Sigmoid colon (tissue), 7 donors: ENCODE results near the gene PILRA. TPM values are rescaled to one million over a fixed set of nuclear protein-coding genes. Genes with fewer than 3 reads are reported as not detected.

Source experiments
- DNase-seq: peaks from one replicate; pipeline ENCODE4 v3.0.0-alpha.2; 2019
- H3K27ac ChIP-seq, 4 donors: fragments of 200-600 bp; sonication (generic); one replicate each; pipeline ENCODE4 v1.5.1; 2016 to 2019; ENCODE audit warnings: mild to moderate bottlenecking in 1 of 4
- H3K27me3 ChIP-seq, 3 donors: fragments of 200-600 bp; sonication (generic); one replicate each; pipeline ENCODE4 v1.5.1; 2019; ENCODE audit warnings: mild to moderate bottlenecking in 1 of 3
- H3K36me3 ChIP-seq, 4 donors: fragments of 200-600 bp; sonication (generic); one replicate each; pipeline ENCODE4 v1.5.1; 2016 to 2019
- H3K4me1 ChIP-seq, 4 donors: fragments of 200-600 bp; sonication (generic); one replicate each; pipeline ENCODE4 v1.5.1; 2017 to 2019
- H3K4me3 ChIP-seq, 4 donors: fragments of 200-600 bp; sonication (generic); one replicate each; pipeline ENCODE4 v1.5.1; 2017 to 2019; ENCODE audit warnings: mild to moderate bottlenecking in 2 of 4, moderate library complexity in 1 of 4
- H3K9me3 ChIP-seq, 4 donors: fragments of 200-600 bp in 3 of 4; sonication (generic) in 3 of 4; one replicate each; pipeline versions ENCODE4 v1.5.1 to v1.6.1; 2013 to 2019
- EP300 ChIP-seq, 4 donors: sonication (generic); formaldehyde crosslinking; IDR thresholded peaks; one replicate each; pipeline ENCODE4 v1.6.1; 2017; ENCODE audit warnings: antibody characterized with exemption in 4 of 4
- POLR2A ChIP-seq, 2 donors: fragments of 450-650 bp; IDR thresholded peaks; one replicate each; pipeline ENCODE4 v1.6.1; 2016; ENCODE audit warnings: antibody characterized with exemption in 2 of 2, mild to moderate bottlenecking in 2 of 2, moderate library complexity in 2 of 2
- POLR2AphosphoS5 ChIP-seq, 4 donors: sonication (generic); formaldehyde crosslinking; IDR thresholded peaks; one replicate each; pipeline ENCODE4 v1.6.1; 2017; ENCODE audit warnings: antibody characterized with exemption in 4 of 4
- WGBS, 2 donors: extraction: QIAGEN DNeasy Blood & Tissue Kit; methylation state at CpG; one replicate each; pipeline ENCODE4 v1.1.7; 2013; 5-methylcytosine and 5-hydroxymethylcytosine counted together
- intact Hi-C: fragments of 100-400 bp; cut with DNase I; formaldehyde crosslinking; loops from one replicate; pipeline ENCODE4 v1.15.1; 2023
- polyA plus RNA-seq, 3 donors: library from polyadenylated mRNA; stranded (reverse); fragments of 200-250 nt; gene quantifications; one replicate each; pipeline ENCODE4 v1.2.3, GENCODE V29; 2013
- total RNA-seq, 4 donors: library from RNA; depleted of rRNA; stranded (reverse); fragments of >200 nt; gene quantifications; one replicate each; pipeline ENCODE4 v1.1.0, GENCODE V29; 2016
- TF ChIP-seq, protein P1 (sequence below), 4 experiments: fragments of 450-650 bp in 3 of 4; fragments of 200-600 bp in 1 of 4; IDR thresholded peaks; one replicate each; pipeline ENCODE4 v1.5.1; 2016 to 2019; ENCODE audit warnings: antibody characterized with exemption in 4 of 4, mild to moderate bottlenecking in 3 of 4, moderate library complexity in 2 of 4
- donor health status: healthy with polysubstance abuse.
- donor health status: Bipolar disorder and iron deficiency.
- donor health status: healthy.

PILRA gene
- total and polyA plus RNA-seq, 7 donors, result 5.0 to 10.0 (median 5.8) TPM

DNA sequence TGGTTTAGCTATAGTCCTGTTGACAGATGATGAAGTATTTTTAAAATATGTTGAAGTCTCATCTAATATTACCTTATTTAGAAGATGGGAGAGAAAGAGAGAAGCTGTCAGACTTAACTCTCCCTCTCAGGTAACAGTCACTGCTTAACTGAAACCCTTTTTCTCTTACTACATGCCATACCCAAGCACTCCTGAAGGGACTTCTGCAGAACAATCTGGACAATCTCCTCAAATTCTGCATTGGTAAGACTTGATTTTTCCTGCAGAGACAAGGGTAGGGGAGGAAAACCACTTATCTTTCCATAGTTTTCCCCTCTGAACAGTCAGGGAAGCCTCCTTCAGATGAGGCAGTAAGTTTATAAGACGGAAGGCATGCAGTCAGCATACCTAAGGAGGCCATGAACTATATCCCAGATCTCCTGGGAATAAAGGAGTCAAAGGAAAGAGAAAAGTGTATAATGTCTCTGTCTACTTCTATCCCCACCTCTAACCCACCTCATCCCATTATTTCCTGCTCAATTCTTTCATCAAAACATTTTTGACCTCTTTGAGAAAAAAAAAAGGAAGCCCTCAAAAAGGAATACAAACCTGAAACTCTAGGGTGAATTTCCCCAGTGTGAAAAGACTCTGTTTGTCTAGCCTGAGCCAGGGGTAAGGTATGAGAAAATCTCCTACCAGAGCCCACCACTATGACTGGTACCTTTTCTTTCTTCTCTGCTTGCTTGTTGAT lies 45.8 kb downstream of the PILRA start:
- Histone ChIP-seq H3K36me3 (peaks cover 0 to 12% (median 0%) of the 10 kb centered on the region in 4 donors), H3K4me3 (no peak overlapping the region), H3K9me3 (no peaks in the 10 kb centered on the region), H3K27ac (no peak overlapping the region), H3K27me3 (no peaks in the 10 kb centered on the region), H3K4me1 (no peaks in the 10 kb centered on the region)
- intact Hi-C loops, result no loop called here
- TF ChIP-seq POLR2AphosphoS5 (IDR thresholded peaks at IDR 0.05) (no peak), EP300 (IDR thresholded peaks at IDR 0.05) (no peak), POLR2A (IDR thresholded peaks at IDR 0.05) (no peak)
- TF ChIP-seq, protein P1, sequence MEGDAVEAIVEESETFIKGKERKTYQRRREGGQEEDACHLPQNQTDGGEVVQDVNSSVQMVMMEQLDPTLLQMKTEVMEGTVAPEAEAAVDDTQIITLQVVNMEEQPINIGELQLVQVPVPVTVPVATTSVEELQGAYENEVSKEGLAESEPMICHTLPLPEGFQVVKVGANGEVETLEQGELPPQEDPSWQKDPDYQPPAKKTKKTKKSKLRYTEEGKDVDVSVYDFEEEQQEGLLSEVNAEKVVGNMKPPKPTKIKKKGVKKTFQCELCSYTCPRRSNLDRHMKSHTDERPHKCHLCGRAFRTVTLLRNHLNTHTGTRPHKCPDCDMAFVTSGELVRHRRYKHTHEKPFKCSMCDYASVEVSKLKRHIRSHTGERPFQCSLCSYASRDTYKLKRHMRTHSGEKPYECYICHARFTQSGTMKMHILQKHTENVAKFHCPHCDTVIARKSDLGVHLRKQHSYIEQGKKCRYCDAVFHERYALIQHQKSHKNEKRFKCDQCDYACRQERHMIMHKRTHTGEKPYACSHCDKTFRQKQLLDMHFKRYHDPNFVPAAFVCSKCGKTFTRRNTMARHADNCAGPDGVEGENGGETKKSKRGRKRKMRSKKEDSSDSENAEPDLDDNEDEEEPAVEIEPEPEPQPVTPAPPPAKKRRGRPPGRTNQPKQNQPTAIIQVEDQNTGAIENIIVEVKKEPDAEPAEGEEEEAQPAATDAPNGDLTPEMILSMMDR (IDR thresholded peaks at IDR 0.05), result no peak
- 91 to 94% methylated on average over 1 of the region's 1 CpG for WGBS, 2 donors
- DNase-seq, result no peak

DNA sequence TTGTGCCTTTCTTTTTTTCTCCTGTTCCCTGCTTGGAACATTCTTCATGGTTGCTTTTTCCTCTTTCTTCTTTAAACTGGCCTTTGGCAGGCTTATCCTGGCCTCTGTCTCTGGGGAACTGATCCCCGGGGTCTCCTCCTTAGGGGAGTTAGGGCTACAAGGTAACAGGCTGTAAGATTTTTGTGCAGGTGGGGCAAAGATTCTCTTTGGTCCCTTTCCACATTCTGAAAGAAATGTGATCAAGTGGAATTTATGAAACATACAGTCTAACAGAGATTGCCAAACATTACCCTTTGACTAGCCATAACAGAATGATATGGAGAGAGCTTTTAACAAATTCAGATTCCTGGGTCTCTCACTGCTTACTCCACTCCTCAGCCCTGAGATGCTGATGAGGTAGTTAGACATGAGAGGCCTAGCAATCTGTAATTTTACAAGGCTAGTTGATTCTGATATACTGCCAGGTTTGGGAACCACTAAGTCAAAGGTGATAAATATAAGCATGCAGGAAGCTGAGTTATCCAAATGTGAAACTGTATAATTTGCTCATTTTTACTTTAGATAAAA lies 46.5 kb downstream of the PILRA start:
- H3K9me3 ChIP-seq, result no peaks in the 10 kb centered on the region
- H3K4me1 ChIP-seq, result no peaks in the 10 kb centered on the region
- WGBS, 2 donors, result 80 to 88% methylated on average over 1 of the region's 1 CpG
- no peaks in the 10 kb centered on the region for H3K27me3 ChIP-seq
- TF ChIP-seq POLR2A (IDR thresholded peaks at IDR 0.05), result no peak
- no peak for TF ChIP-seq EP300 (IDR thresholded peaks at IDR 0.05)
- TF ChIP-seq POLR2AphosphoS5 (IDR thresholded peaks at IDR 0.05), result no peak
- TF ChIP-seq, protein P1 (IDR thresholded peaks at IDR 0.05), result no peak
- H3K4me3 ChIP-seq, result no peak overlapping the region
- no peak for DNase-seq
- intact Hi-C loops, result no loop called here
- H3K27ac ChIP-seq, result no peak overlapping the region
- H3K36me3 ChIP-seq, result peaks cover 0 to 12% (median 0%) of the 10 kb centered on the region in 4 donors

- Histone ChIP-seq H3K27me3 (no peaks in the 10 kb centered on the region), H3K4me3 (no peak overlapping the region), H3K9me3 (no peaks in the 10 kb centered on the region), H3K36me3 (peaks cover 0 to 12% (median 0%) of the 10 kb centered on the region in 4 donors), H3K27ac (no peak overlapping the region), H3K4me1 (peaks cover 0 to 7% (median 3%) of the 10 kb centered on the region in 4 donors)
- intact Hi-C loops, result no loop called here
- TF ChIP-seq, protein P1 (IDR thresholded peaks at IDR 0.05), result no peak
- no peak for TF ChIP-seq POLR2A (IDR thresholded peaks at IDR 0.05)
- 65 to 88% methylated on average over 6 of the region's 6 CpGs for WGBS, 2 donors
- no peak for DNase-seq
Observed at GRCh38 chr7:100423315-100423714, 50.0 kb downstream of the PILRA start.

DNA sequence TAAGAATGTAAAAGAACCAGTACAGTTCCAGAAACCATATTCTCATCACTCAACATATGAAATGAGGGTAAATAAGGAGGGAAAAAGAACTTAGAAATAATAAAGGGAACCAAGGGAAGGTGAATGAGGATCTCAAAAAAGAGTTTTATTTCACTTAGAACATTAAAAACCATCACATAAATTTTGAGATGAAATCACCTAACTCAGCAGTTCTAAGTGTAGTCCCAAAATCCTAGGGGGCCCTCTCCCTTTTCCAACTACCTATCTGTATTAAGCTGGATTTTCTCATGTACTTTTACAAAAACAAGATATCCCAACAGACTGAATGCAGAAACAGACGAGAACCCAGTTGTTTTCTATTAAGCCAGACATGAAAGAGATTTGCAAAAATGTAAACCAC lies 52.1 kb downstream of the PILRA start:
- intact Hi-C loops, result no loop called here
- 39 to 83% methylated on average over 1 of the region's 1 CpG for WGBS, 2 donors
- TF ChIP-seq, protein P1 (IDR thresholded peaks at IDR 0.05), result no peak
- TF ChIP-seq POLR2A (IDR thresholded peaks at IDR 0.05) (no peak), POLR2AphosphoS5 (IDR thresholded peaks at IDR 0.05) (no peak), EP300 (IDR thresholded peaks at IDR 0.05) (no peak)

More for the DNA sequence above, 52.1 kb downstream of the PILRA start:
- H3K9me3 ChIP-seq, result no peaks in the 10 kb centered on the region
- peaks cover 0 to 12% (median 0%) of the 10 kb centered on the region in 4 donors for H3K36me3 ChIP-seq
- peaks cover 0 to 11% (median 4%) of the 10 kb centered on the region in 4 donors for H3K4me1 ChIP-seq
- H3K27me3 ChIP-seq, result no peaks in the 10 kb centered on the region
- H3K4me3 ChIP-seq, result no peak overlapping the region
- no peak overlapping the region for H3K27ac ChIP-seq
- no peak for DNase-seq
